Measurements from ENCODE around the gene PGAP1.

PGAP1 gene

DNA sequence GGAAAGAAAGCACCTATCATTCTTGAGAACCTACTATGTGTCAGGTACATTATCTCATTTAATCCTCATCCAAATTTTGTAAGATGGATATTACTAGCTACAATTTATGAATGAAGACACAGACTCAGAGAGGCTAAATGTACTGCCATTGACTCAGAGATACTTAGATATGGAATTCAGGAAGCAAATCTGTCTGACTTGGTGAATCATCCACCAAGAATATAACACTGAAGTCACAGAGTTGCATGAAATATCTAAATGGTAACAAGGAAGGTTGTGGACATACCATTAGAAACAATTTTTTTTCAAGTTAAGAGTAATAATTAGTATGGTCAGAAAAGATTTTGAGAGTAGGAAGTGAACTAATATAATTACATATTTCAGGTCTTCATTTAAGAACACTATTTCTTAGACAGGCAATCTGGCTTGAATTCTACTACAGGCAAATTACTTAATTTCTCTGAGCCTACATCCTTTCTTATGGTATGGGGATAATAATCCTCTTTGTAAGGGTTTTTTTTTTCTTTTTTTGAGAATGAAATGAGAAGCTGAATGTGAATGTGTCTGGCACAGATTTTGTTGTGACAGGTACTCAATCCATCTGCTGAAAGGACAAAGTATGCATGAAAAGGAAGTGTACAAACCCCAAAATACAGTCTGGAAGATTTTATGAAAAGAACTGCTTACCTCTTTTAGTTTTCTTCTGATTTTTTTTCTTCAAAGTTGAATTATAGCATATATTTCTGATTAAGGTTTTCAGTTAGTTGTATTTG lies 102.6 kb downstream of the PGAP1 start:
- H3K27ac ChIP-seq (replicated peaks; ENCODE audit: low read length), result no peak overlapping the region
- no peak overlapping the region for H2BK15ac ChIP-seq (ENCODE audit: low read length)
- no peak overlapping the region for H3K9ac ChIP-seq (ENCODE audit: low read depth, low read length, poor library complexity)
- H3K9me3 ChIP-seq (replicated peaks in 1 of 2; ENCODE audit: control insufficient read depth in 2 of 2, insufficient read depth in 1 of 2, low read depth in 1 of 2, low read length in 2 of 2), result peaks cover 2 to 4% of the 10 kb centered on the region in 2 donors
- no peak overlapping the region for H3K4me2 ChIP-seq (ENCODE audit: insufficient read depth, low read length, poor library complexity, severe bottlenecking)
- H3K27me3 ChIP-seq (ENCODE audit: control insufficient read depth in 3 of 3, insufficient read depth in 3 of 3, low read depth in 1 of 3, low read length in 3 of 3), result no peaks in the 10 kb centered on the region
- no peak overlapping the region for H2BK5ac ChIP-seq (ENCODE audit: low read length)
- no peak for DNase-seq (ENCODE audit: low spot score)
- no peak overlapping the region for H3K4ac ChIP-seq (ENCODE audit: low read length)
- H2BK120ac ChIP-seq (ENCODE audit: low read depth, low read length), result no peak overlapping the region
- no peak overlapping the region for H3K4me3 ChIP-seq (ENCODE audit: low read length in 2 of 2)
- H3K79me1 ChIP-seq (ENCODE audit: low read depth, low read length), result no peaks in the 10 kb centered on the region
- no peak overlapping the region for H2AK5ac ChIP-seq (ENCODE audit: low read depth, low read length)
- no peak overlapping the region for H3K18ac ChIP-seq (ENCODE audit: low read length)
- H4K8ac ChIP-seq (ENCODE audit: low read depth, low read length), result no peak overlapping the region
- H2AFZ ChIP-seq (ENCODE audit: low read length), result no peak overlapping the region
- H4K91ac ChIP-seq (ENCODE audit: low read depth, low read length, poor library complexity), result no peak overlapping the region
- H3K23ac ChIP-seq (ENCODE audit: low read depth, low read length, poor library complexity), result no peak overlapping the region
- H3K36me3 ChIP-seq (replicated peaks in 1 of 2; ENCODE audit: control insufficient read depth in 2 of 2, insufficient read depth in 2 of 2, low read length in 2 of 2), result no peaks in the 10 kb centered on the region
- H3K14ac ChIP-seq (ENCODE audit: low read length), result no peak overlapping the region
- H3K4me1 ChIP-seq (ENCODE audit: control insufficient read depth in 2 of 2, insufficient read depth in 1 of 2, low read depth in 1 of 2, low read length in 2 of 2), result peaks cover 0 to 12% of the 10 kb centered on the region in 2 donors
- H2BK12ac ChIP-seq (ENCODE audit: low read length), result no peak overlapping the region

GRCh38 chr2:196821195-196821594 lies 105.3 kb downstream of the PGAP1 start:
- no peak overlapping the region for H3K4ac ChIP-seq (ENCODE audit: low read length)
- no peak overlapping the region for H4K91ac ChIP-seq (ENCODE audit: low read depth, low read length, poor library complexity)
- no peak overlapping the region for H2AFZ ChIP-seq (ENCODE audit: low read length)
- H3K4me3 ChIP-seq (ENCODE audit: low read length in 2 of 2), result no peak overlapping the region
- H3K36me3 ChIP-seq (replicated peaks in 1 of 2; ENCODE audit: control insufficient read depth in 2 of 2, insufficient read depth in 2 of 2, low read length in 2 of 2), result no peaks in the 10 kb centered on the region
- H2AK5ac ChIP-seq (ENCODE audit: low read depth, low read length), result no peak overlapping the region
- H3K9ac ChIP-seq (ENCODE audit: low read depth, low read length, poor library complexity), result no peak overlapping the region
- no CpG with 5 or more reads among the region's 1 CpG for WGBS, 2 donors (ENCODE audit: extremely low coverage in 2 of 2, insufficient read length in 2 of 2, insufficient replicate concordance in 1 of 2)
- H2BK120ac ChIP-seq (ENCODE audit: low read depth, low read length), result no peak overlapping the region
- DNase-seq (ENCODE audit: low spot score), result no peak
- no peak overlapping the region for H3K14ac ChIP-seq (ENCODE audit: low read length)
- no peaks in the 10 kb centered on the region for H3K4me1 ChIP-seq (ENCODE audit: control insufficient read depth in 2 of 2, insufficient read depth in 1 of 2, low read depth in 1 of 2, low read length in 2 of 2)
- H2BK12ac ChIP-seq (ENCODE audit: low read length), result no peak overlapping the region
- H3K23ac ChIP-seq (ENCODE audit: low read depth, low read length, poor library complexity), result no peak overlapping the region
- no peak overlapping the region for H3K4me2 ChIP-seq (ENCODE audit: insufficient read depth, low read length, poor library complexity, severe bottlenecking)
- H3K18ac ChIP-seq (ENCODE audit: low read length), result no peak overlapping the region
- peaks cover 5 to 6% of the 10 kb centered on the region in 2 donors for H3K9me3 ChIP-seq (replicated peaks in 1 of 2; ENCODE audit: control insufficient read depth in 2 of 2, insufficient read depth in 1 of 2, low read depth in 1 of 2, low read length in 2 of 2)
- H2BK5ac ChIP-seq (ENCODE audit: low read length), result no peak overlapping the region
- H3K27me3 ChIP-seq (ENCODE audit: control insufficient read depth in 3 of 3, insufficient read depth in 3 of 3, low read depth in 1 of 3, low read length in 3 of 3), result no peaks in the 10 kb centered on the region
- no peaks in the 10 kb centered on the region for H3K79me1 ChIP-seq (ENCODE audit: low read depth, low read length)
- H4K8ac ChIP-seq (ENCODE audit: low read depth, low read length), result no peak overlapping the region
- H2BK15ac ChIP-seq (ENCODE audit: low read length), result no peak overlapping the region
- no peak overlapping the region for H3K27ac ChIP-seq (replicated peaks; ENCODE audit: low read length)

GRCh38 chr2:196809260-196809659 lies 117.2 kb downstream of the PGAP1 start, which contains the start of gene C2orf66:
Gene C2orf66, minus strand, starts transcription at chr2:196809355. Its CDS starts 19 bp downstream, at chr2:196809336.
- H3K79me1 ChIP-seq (ENCODE audit: low read depth, low read length), result no peaks in the 10 kb centered on the region
- peak within 1 kb of the TSS; percentile 76 for H2AFZ ChIP-seq (ENCODE audit: low read length)
- H2BK5ac ChIP-seq (ENCODE audit: low read length), result no peak within 1 kb of the TSS
- no peak within 1 kb of the TSS for H3K4ac ChIP-seq (ENCODE audit: low read length)
- no peak within 1 kb of the TSS for H3K9ac ChIP-seq (ENCODE audit: low read depth, low read length, poor library complexity)
- no peak within 1 kb of the TSS for H2AK5ac ChIP-seq (ENCODE audit: low read depth, low read length)
- no peak within 1 kb of the TSS for H2BK15ac ChIP-seq (ENCODE audit: low read length)
- H3K4me3 ChIP-seq (ENCODE audit: low read length in 2 of 2), result no peak within 1 kb of the TSS
- no peak within 1 kb of the TSS for H2BK120ac ChIP-seq (ENCODE audit: low read depth, low read length)
- H3K27ac ChIP-seq (replicated peaks; ENCODE audit: low read length), result no peak within 1 kb of the TSS
- H3K14ac ChIP-seq (ENCODE audit: low read length), result no peak within 1 kb of the TSS
- no peaks in the 10 kb centered on the region for H3K36me3 ChIP-seq (replicated peaks in 1 of 2; ENCODE audit: control insufficient read depth in 2 of 2, insufficient read depth in 2 of 2, low read length in 2 of 2)
- H3K4me1 ChIP-seq (ENCODE audit: control insufficient read depth in 2 of 2, insufficient read depth in 1 of 2, low read depth in 1 of 2, low read length in 2 of 2), result no peaks in the 10 kb centered on the region
- no peak within 1 kb of the TSS for H3K18ac ChIP-seq (ENCODE audit: low read length)
- H3K4me2 ChIP-seq (ENCODE audit: insufficient read depth, low read length, poor library complexity, severe bottlenecking), result no peak within 1 kb of the TSS
- WGBS, 2 donors (ENCODE audit: extremely low coverage in 2 of 2, insufficient read length in 2 of 2, insufficient replicate concordance in 1 of 2), result no CpG with 5 or more reads among the region's 1 CpG
- H3K23ac ChIP-seq (ENCODE audit: low read depth, low read length, poor library complexity), result no peak within 1 kb of the TSS
- no peak within 1 kb of the TSS for H2BK12ac ChIP-seq (ENCODE audit: low read length)
- H4K8ac ChIP-seq (ENCODE audit: low read depth, low read length), result no peak within 1 kb of the TSS
- DNase-seq (ENCODE audit: low spot score), result no peak
- H3K27me3 ChIP-seq (ENCODE audit: control insufficient read depth in 3 of 3, insufficient read depth in 3 of 3, low read depth in 1 of 3, low read length in 3 of 3), result no peaks in the 10 kb centered on the region
- H4K91ac ChIP-seq (ENCODE audit: low read depth, low read length, poor library complexity), result no peak within 1 kb of the TSS
- no peaks in the 10 kb centered on the region for H3K9me3 ChIP-seq (replicated peaks in 1 of 2; ENCODE audit: control insufficient read depth in 2 of 2, insufficient read depth in 1 of 2, low read depth in 1 of 2, low read length in 2 of 2)

DNA sequence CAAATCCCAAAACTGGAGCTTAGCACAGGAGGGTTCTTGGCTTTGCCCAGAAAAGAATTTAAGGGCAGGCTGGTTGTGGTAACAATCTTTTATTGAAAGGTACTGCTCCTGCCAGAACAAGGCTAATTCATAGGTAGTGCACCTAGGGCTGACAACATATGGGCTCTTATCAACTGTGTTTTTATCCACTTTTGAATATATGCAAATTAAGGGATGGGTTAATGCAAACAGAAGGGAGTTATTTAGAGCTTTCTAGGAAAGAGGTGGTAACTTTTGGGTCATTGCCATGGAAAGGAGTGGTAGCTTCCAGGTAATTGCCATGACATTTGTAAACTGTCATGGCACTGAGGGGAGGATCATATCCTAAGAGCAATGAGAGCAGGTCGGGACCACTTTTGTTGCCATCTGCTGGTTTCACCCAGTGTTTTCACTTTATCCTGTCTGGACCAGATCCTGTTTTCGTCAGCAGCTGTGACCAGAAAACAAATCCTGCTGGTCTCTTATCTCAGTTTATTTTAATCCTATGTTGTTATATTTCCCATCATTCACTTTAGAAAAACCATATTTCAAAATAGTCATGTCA lies 118.3 kb downstream of the PGAP1 start:
- Histone ChIP-seq H3K4ac (ENCODE audit: low read length) (no peak overlapping the region), H2BK120ac (ENCODE audit: low read depth, low read length) (no peak overlapping the region)

More for the DNA sequence above, 118.3 kb downstream of the PGAP1 start:
- no peak overlapping the region for H3K4me3 ChIP-seq (ENCODE audit: low read length in 2 of 2)
- H3K18ac ChIP-seq (ENCODE audit: low read length), result no peak overlapping the region
- H2BK12ac ChIP-seq (ENCODE audit: low read length), result no peak overlapping the region
- H3K9ac ChIP-seq (ENCODE audit: low read depth, low read length, poor library complexity), result no peak overlapping the region
- WGBS, 2 donors (ENCODE audit: extremely low coverage in 2 of 2, insufficient read length in 2 of 2, insufficient replicate concordance in 1 of 2), result no CpG with 5 or more reads among the region's 2 CpGs
- no peak overlapping the region for H2BK5ac ChIP-seq (ENCODE audit: low read length)
- no peak overlapping the region for H4K8ac ChIP-seq (ENCODE audit: low read depth, low read length)
- no peaks in the 10 kb centered on the region for H3K27me3 ChIP-seq (ENCODE audit: control insufficient read depth in 3 of 3, insufficient read depth in 3 of 3, low read depth in 1 of 3, low read length in 3 of 3)
- no peaks in the 10 kb centered on the region for H3K36me3 ChIP-seq (replicated peaks in 1 of 2; ENCODE audit: control insufficient read depth in 2 of 2, insufficient read depth in 2 of 2, low read length in 2 of 2)
- peak overlapping the region; percentile 0 for H2AFZ ChIP-seq (ENCODE audit: low read length)
- no peak overlapping the region for H2BK15ac ChIP-seq (ENCODE audit: low read length)
- H3K79me1 ChIP-seq (ENCODE audit: low read depth, low read length), result no peaks in the 10 kb centered on the region
- H4K91ac ChIP-seq (ENCODE audit: low read depth, low read length, poor library complexity), result no peak overlapping the region
- no peak overlapping the region for H2AK5ac ChIP-seq (ENCODE audit: low read depth, low read length)
- H3K27ac ChIP-seq (replicated peaks; ENCODE audit: low read length), result no peak overlapping the region
- H3K14ac ChIP-seq (ENCODE audit: low read length), result no peak overlapping the region
- H3K4me2 ChIP-seq (ENCODE audit: insufficient read depth, low read length, poor library complexity, severe bottlenecking), result no peak overlapping the region
- no peaks in the 10 kb centered on the region for H3K4me1 ChIP-seq (ENCODE audit: control insufficient read depth in 2 of 2, insufficient read depth in 1 of 2, low read depth in 1 of 2, low read length in 2 of 2)
- no peak overlapping the region for H3K23ac ChIP-seq (ENCODE audit: low read depth, low read length, poor library complexity)
- DNase-seq (ENCODE audit: low spot score), result no peak
- no peaks in the 10 kb centered on the region for H3K9me3 ChIP-seq (replicated peaks in 1 of 2; ENCODE audit: control insufficient read depth in 2 of 2, insufficient read depth in 1 of 2, low read depth in 1 of 2, low read length in 2 of 2)
